Progenitor cell of endocrine pancreas (in vitro differentiated cells): ENCODE measurements around the gene ADAMTS17. TPM values are rescaled to one million over a fixed set of nuclear protein-coding genes. Genes with fewer than 3 reads are reported as not detected.

Source experiments
- DNase-seq: peaks from one replicate; pipeline ENCODE4 v3.0.0; 2021; ENCODE audit warnings: low spot score; ENCODE audit not compliant: unreplicated experiment
- H3K27ac Mint-ChIP-seq: 2 replicates; pipeline ENCODE4 v1.8.0; 2021; ENCODE audit warnings: mild to moderate bottlenecking, moderate library complexity, mixed read lengths
- H3K27me3 Mint-ChIP-seq: 2 replicates; pipeline ENCODE4 v1.8.0; 2021; ENCODE audit warnings: mixed read lengths
- H3K36me3 Mint-ChIP-seq: 2 replicates; pipeline ENCODE4 v1.8.0; 2022; ENCODE audit warnings: mixed read lengths; ENCODE audit not compliant: insufficient read depth
- H3K4me1 Mint-ChIP-seq: 2 replicates; pipeline ENCODE4 v1.8.0; 2021; ENCODE audit warnings: low read depth, mixed read lengths
- H3K4me3 Mint-ChIP-seq: 2 replicates; pipeline ENCODE4 v1.8.0; 2021; ENCODE audit warnings: low read depth, mild to moderate bottlenecking, moderate library complexity, mixed read lengths
- H3K9me3 Mint-ChIP-seq: 2 replicates; pipeline ENCODE4 v1.8.0; 2021; ENCODE audit warnings: low read depth, mixed read lengths
- total RNA-seq: library from RNA; stranded (reverse); gene quantifications from 2 replicates; pipeline ENCODE4 v1.2.1, GENCODE V29; 2021
- TF ChIP-seq, protein P1 (sequence below): fragments of 200-600 bp; sonication (generic); IDR thresholded peaks from one replicate; pipeline ENCODE4 v1.5.0; 2021; ENCODE audit warnings: antibody characterized with exemption, mild to moderate bottlenecking; ENCODE audit not compliant: unreplicated experiment

Gene ADAMTS17
- total RNA-seq, 1 donor from 2014 or later = 3.5 TPM

GRCh38 chr15:100350434-100351226 lies 8.9 kb upstream of the ADAMTS17 start:
- TF ChIP-seq, protein P1, sequence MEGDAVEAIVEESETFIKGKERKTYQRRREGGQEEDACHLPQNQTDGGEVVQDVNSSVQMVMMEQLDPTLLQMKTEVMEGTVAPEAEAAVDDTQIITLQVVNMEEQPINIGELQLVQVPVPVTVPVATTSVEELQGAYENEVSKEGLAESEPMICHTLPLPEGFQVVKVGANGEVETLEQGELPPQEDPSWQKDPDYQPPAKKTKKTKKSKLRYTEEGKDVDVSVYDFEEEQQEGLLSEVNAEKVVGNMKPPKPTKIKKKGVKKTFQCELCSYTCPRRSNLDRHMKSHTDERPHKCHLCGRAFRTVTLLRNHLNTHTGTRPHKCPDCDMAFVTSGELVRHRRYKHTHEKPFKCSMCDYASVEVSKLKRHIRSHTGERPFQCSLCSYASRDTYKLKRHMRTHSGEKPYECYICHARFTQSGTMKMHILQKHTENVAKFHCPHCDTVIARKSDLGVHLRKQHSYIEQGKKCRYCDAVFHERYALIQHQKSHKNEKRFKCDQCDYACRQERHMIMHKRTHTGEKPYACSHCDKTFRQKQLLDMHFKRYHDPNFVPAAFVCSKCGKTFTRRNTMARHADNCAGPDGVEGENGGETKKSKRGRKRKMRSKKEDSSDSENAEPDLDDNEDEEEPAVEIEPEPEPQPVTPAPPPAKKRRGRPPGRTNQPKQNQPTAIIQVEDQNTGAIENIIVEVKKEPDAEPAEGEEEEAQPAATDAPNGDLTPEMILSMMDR = no peak
- peak overlapping the region; percentile 85 for H3K4me3 Mint-ChIP-seq
- peaks cover 35% of the 10 kb centered on the region for H3K27me3 Mint-ChIP-seq
- H3K27ac Mint-ChIP-seq = peak overlapping the region; percentile 89
- H3K36me3 Mint-ChIP-seq = no peaks in the 10 kb centered on the region
- no peaks in the 10 kb centered on the region for H3K9me3 Mint-ChIP-seq
- H3K4me1 Mint-ChIP-seq = no peaks in the 10 kb centered on the region
- DNase-seq = no peak

GRCh38 chr15:100349696-100350433 lies 8.1 kb upstream of the ADAMTS17 start:
- Mint-ChIP-seq H3K4me1 (no peaks in the 10 kb centered on the region), H3K27ac (peak overlapping the region; percentile 89), H3K4me3 (peak overlapping the region; percentile 85), H3K36me3 (no peaks in the 10 kb centered on the region), H3K9me3 (no peaks in the 10 kb centered on the region), H3K27me3 (peaks cover 38% of the 10 kb centered on the region)
- TF ChIP-seq, protein P1 = peak; percentile 74
- DNase-seq = peak; percentile 92

- no peaks in the 10 kb centered on the region for H3K9me3 Mint-ChIP-seq
- H3K27ac Mint-ChIP-seq = no peak overlapping the region
- no peaks in the 10 kb centered on the region for H3K36me3 Mint-ChIP-seq
- H3K27me3 Mint-ChIP-seq = peaks cover 39% of the 10 kb centered on the region
- H3K4me3 Mint-ChIP-seq = peak overlapping the region; percentile 85
- H3K4me1 Mint-ChIP-seq = no peaks in the 10 kb centered on the region
- DNase-seq = no peak
- TF ChIP-seq, protein P1 = no peak
These were observed 7.5 kb upstream of the ADAMTS17 start for GRCh38 chr15:100349321-100349695.

GRCh38 chr15:100348578-100348977 lies 6.8 kb upstream of the ADAMTS17 start:
- no peak for DNase-seq
- H3K27ac Mint-ChIP-seq = no peak overlapping the region
- H3K27me3 Mint-ChIP-seq = peaks cover 40% of the 10 kb centered on the region
- H3K9me3 Mint-ChIP-seq = no peaks in the 10 kb centered on the region
- H3K4me1 Mint-ChIP-seq = no peaks in the 10 kb centered on the region
- no peaks in the 10 kb centered on the region for H3K36me3 Mint-ChIP-seq
- TF ChIP-seq, protein P1 = no peak
- peak overlapping the region; percentile 34 for H3K4me3 Mint-ChIP-seq

GRCh38 chr15:100346866-100347512 lies 5.2 kb upstream of the ADAMTS17 start:
- TF ChIP-seq, protein P1 = no peak
- H3K9me3 Mint-ChIP-seq = no peaks in the 10 kb centered on the region
- DNase-seq = no peak
- H3K27me3 Mint-ChIP-seq = peaks cover 52% of the 10 kb centered on the region
- no peak overlapping the region for H3K4me3 Mint-ChIP-seq
- no peak overlapping the region for H3K27ac Mint-ChIP-seq
- H3K36me3 Mint-ChIP-seq = no peaks in the 10 kb centered on the region
- no peaks in the 10 kb centered on the region for H3K4me1 Mint-ChIP-seq
